Measurements from ENCODE around the gene DCP2. TPM values are rescaled to one million over a fixed set of nuclear protein-coding genes. Genes with fewer than 3 reads are reported as not detected.

DCP2 gene
- total RNA-seq, 4 donors from 2014 or later, result 9.8 to 30.9 (median 27.2) TPM

DNA sequence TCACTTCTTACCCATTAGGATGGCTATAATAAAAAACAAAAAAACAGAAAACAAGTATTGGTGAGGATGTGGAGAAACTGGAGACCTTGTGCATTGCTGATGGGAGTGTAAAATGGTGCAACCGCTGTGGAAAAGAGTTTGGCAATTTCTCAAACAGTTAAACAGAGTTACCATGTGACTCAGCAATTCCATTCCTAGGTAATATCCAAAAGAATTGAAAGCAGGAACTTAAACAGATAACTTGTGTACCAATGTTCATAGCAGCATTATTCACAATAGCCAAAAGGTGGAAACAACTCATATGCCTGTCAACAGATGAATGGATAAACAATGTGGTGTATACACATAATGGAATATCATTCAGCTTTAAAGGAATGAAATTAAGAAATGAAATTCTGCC lies 28.9 kb downstream of the DCP2 start:
- no peak for ATAC-seq

DNA sequence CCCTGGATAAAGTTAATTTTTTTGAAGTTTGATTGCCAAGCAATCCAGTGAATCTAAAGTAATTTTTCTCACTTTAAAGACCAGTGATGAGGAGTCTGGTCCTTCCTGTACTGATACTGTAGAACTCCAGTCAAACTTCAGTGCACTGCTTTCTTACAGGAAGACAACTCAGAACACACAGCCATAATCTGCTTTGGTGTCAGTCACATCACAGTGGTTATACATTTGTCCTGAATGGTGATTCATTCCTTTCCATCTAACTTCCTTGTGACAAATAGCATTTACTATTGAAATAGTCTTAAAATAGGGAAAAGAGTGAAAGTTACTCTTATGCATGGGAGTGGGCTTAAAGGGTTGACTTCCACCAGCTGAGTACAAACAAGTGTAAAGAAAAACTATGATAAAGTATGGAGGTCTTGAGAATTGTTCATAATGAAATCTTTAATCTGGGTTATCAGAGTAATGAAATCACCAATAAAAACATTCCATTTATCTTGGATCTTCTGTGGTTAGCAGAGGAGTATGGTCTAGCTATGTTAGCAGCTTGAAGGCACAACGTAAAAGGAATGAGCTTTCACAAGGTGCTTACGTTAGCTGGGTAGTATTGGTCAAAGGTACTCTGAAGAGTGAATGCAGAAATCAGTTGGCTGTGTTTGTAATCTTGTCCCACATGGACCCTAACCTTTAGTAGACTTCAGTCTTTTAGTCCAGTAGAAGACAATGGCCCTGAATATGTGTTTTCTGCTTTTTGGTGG lies 41.5 kb downstream of the DCP2 start:
- ATAC-seq (no peak), DNase-seq (no peak)
- Histone ChIP-seq H3K36me3 (peaks cover 0 to 11% of the 10 kb centered on the region in 2 donors), H3K27ac (no peak overlapping the region), H3K27me3 (no peaks in the 10 kb centered on the region), H3K4me3 (no peak overlapping the region), H3K9me3 (no peaks in the 10 kb centered on the region), H3K4me1 (no peaks in the 10 kb centered on the region)
- TF ChIP-seq POLR2A (IDR thresholded peaks at IDR 0.05), result no peak
- TF ChIP-seq, protein P1, sequence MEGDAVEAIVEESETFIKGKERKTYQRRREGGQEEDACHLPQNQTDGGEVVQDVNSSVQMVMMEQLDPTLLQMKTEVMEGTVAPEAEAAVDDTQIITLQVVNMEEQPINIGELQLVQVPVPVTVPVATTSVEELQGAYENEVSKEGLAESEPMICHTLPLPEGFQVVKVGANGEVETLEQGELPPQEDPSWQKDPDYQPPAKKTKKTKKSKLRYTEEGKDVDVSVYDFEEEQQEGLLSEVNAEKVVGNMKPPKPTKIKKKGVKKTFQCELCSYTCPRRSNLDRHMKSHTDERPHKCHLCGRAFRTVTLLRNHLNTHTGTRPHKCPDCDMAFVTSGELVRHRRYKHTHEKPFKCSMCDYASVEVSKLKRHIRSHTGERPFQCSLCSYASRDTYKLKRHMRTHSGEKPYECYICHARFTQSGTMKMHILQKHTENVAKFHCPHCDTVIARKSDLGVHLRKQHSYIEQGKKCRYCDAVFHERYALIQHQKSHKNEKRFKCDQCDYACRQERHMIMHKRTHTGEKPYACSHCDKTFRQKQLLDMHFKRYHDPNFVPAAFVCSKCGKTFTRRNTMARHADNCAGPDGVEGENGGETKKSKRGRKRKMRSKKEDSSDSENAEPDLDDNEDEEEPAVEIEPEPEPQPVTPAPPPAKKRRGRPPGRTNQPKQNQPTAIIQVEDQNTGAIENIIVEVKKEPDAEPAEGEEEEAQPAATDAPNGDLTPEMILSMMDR (IDR thresholded peaks at IDR 0.05 in 4 of 5, conservative IDR thresholded peaks at IDR 0.05 in 1 of 5), result no peak
- intact Hi-C loops (cut with DNase I; ENCODE audit: low total_unique reads) (no loop called here), in situ Hi-C loops (cut with MboI; ENCODE audit: low sequenced_read_pairs in 4 of 4) (loop anchor here in 2 of 4 donors (25.0 kb wide), 2 partner anchors 319 to 594 kb away; no protein-coding TSS in a partner anchor)

More for the DNA sequence above, 28.9 kb downstream of the DCP2 start:
- DNase-seq, result no peak
- in situ Hi-C loops (cut with MboI; ENCODE audit: low sequenced_read_pairs in 4 of 4), result loop anchor here in 3 of 4 donors (10.0 to 25.0 kb wide), 3 partner anchors 332 to 607 kb away; no protein-coding TSS in a partner anchor
- no peak overlapping the region for H3K4me3 ChIP-seq
- no peaks in the 10 kb centered on the region for H3K27me3 ChIP-seq
- no peaks in the 10 kb centered on the region for H3K9me3 ChIP-seq
- intact Hi-C loops (cut with DNase I; ENCODE audit: low total_unique reads), result no loop called here
- H3K4me1 ChIP-seq, result no peaks in the 10 kb centered on the region
- peaks cover 0 to 39% of the 10 kb centered on the region in 2 donors for H3K36me3 ChIP-seq
- TF ChIP-seq, protein P1 (IDR thresholded peaks at IDR 0.05 in 4 of 5, conservative IDR thresholded peaks at IDR 0.05 in 1 of 5), result no peak
- TF ChIP-seq POLR2A (IDR thresholded peaks at IDR 0.05), result no peak
- no peak overlapping the region for H3K27ac ChIP-seq

DNA sequence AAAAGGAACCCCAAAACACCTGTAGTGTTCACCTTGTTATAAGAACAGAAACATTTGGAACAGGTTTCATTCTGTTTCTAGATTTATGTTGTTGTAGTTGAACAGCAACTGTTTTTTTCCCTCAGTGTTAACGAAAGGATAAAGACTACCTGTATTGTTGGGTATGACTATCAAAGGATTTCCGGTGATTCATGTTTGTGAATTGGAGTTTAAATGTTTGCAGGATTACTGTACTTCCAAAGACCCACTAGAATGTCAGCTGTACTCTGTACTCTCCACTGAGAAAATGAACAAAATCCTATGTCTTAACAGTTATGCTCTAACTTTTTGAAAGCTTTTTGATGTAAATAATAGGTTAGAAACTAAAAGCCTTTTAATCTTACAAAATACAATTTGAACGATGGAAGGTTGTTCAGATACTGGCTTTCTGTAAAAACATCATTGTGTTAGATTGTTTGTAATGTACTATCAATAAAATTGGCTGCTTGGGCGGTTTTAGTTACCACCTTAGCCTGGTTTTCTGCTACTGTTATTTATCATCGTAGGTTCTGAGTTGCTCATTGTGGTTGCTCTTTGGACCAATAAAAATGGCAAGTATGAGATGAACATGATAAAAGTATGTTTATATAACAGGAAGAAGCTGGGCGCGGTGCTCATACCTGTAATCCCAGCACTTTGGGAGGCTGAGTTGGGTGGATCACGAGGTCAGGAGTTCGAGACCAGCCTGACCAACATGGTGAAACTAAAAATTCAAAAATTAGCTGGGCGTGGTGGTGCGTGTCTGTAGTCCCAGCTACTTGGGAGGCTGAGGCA lies 44.1 kb downstream of the DCP2 start:
- no peak overlapping the region for H3K4me3 ChIP-seq
- in situ Hi-C loops (cut with MboI; ENCODE audit: low sequenced_read_pairs in 4 of 4), result loop anchor here in 2 of 4 donors (25.0 kb wide), 2 partner anchors 317 to 592 kb away; no protein-coding TSS in a partner anchor
- H3K9me3 ChIP-seq, result no peaks in the 10 kb centered on the region
- TF ChIP-seq, protein P1 (IDR thresholded peaks at IDR 0.05 in 4 of 5, conservative IDR thresholded peaks at IDR 0.05 in 1 of 5), result no peak
- TF ChIP-seq POLR2A (IDR thresholded peaks at IDR 0.05), result no peak
- H3K27me3 ChIP-seq, result no peaks in the 10 kb centered on the region
- H3K36me3 ChIP-seq, result no peaks in the 10 kb centered on the region
- intact Hi-C loops (cut with DNase I; ENCODE audit: low total_unique reads), result no loop called here
- H3K27ac ChIP-seq, result no peak overlapping the region
- DNase-seq (no peak), ATAC-seq (no peak)
- H3K4me1 ChIP-seq, result no peaks in the 10 kb centered on the region

DNA sequence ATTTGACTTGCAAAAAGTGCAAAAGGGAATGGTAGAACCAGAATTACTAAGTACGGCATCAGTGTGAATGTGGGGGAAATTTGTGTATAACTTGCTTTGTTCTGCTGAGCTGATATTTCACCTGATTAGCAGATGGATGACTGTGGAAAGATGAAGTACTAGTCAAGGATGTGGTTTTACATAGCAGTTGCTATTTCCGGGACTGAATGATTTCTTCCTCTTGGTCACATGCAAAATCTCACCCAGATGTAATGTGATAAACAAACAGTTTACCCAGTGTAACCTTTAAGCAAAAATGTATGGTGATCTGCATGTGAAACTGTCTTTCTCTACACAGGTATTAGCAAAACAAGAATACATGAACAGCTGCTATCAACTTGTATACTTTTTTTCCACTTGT lies 46.1 kb downstream of the DCP2 start:
- intact Hi-C loops (cut with DNase I; ENCODE audit: low total_unique reads) (no loop called here), in situ Hi-C loops (cut with MboI; ENCODE audit: low sequenced_read_pairs in 4 of 4) (loop anchor here in 2 of 4 donors (25.0 kb wide), 2 partner anchors 315 to 590 kb away; no protein-coding TSS in a partner anchor)
- ATAC-seq, result no peak
- peaks cover 0 to 16% of the 10 kb centered on the region in 2 donors for H3K36me3 ChIP-seq
- no peaks in the 10 kb centered on the region for H3K4me1 ChIP-seq
- no peak for TF ChIP-seq POLR2A (IDR thresholded peaks at IDR 0.05)
- TF ChIP-seq, protein P1 (IDR thresholded peaks at IDR 0.05 in 4 of 5, conservative IDR thresholded peaks at IDR 0.05 in 1 of 5), result no peak
- no peaks in the 10 kb centered on the region for H3K27me3 ChIP-seq
- H3K27ac ChIP-seq, result no peak overlapping the region
- H3K4me3 ChIP-seq, result no peak overlapping the region
- DNase-seq, result no peak
- H3K9me3 ChIP-seq, result no peaks in the 10 kb centered on the region
